Ureter (tissue), 1 donor: ENCODE results near the gene SGPP1. TPM values are rescaled to one million over a fixed set of nuclear protein-coding genes. Genes with fewer than 3 reads are reported as not detected.
"Not testable (repeated sequence)": the region's sequence is repeated elsewhere in the genome, so short reads cannot be mapped to it uniquely, and the experiment has no call there.

ENCODE experiments used
- DNase-seq: peaks from one replicate; pipeline ENCODE4 v3.0.0-alpha.2; 2020; ENCODE audit warnings: low spot score
- total RNA-seq: library from RNA; stranded (reverse); gene quantifications from one replicate; pipeline ENCODE4 v1.2.4, GENCODE V29; 2023
- donor health status: DM: yes; HTN: yes; CAD: no.

The SGPP1 gene
- total RNA-seq, 1 donor from 2014 or later: 14.5 TPM

DNA sequence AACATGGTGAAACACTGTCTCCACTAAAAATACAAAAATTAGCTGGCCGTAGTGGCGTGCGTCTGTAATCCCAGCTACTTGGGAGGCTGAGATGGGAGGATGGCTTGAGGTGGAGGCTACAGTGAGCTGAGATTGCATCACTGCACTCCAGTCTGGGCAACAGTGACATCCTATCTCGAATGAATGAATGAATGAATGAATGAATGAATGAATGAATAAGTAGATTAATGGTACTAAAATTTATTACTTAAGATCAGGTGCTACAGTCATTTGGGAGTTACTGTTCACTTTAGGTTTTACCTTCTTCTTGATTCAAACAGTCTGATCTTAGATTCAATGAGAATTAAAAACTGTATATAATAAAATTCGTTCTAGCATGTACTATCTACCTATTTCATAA, 54.6 kb downstream of the SGPP1 start:
- DNase-seq: no peak

GRCh38 chr14:63672417-63673180, 55.3 kb downstream of the SGPP1 start:
- no peak for DNase-seq

GRCh38 chr14:63671987-63672386, 55.9 kb downstream of the SGPP1 start:
- no peak for DNase-seq

DNA sequence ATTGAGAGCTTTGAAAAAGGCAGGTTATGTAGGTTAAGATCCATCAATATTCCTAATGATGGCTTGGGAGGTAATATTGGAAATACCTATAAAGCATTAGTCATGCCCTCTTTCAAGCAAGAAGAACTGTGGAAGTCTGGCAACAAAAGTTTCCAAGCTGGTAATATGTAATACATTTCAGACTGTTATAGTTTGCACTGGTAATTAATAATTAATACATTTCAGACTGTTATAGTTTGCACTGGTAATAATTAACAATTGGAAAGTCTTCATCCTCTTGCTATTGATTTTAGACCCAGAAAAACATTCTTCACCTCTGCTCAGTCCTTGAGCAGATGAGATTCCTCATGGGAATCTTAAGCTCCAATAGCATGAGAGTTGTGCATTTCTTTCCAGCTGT, 57.2 kb downstream of the SGPP1 start:
- no peak for DNase-seq

DNA sequence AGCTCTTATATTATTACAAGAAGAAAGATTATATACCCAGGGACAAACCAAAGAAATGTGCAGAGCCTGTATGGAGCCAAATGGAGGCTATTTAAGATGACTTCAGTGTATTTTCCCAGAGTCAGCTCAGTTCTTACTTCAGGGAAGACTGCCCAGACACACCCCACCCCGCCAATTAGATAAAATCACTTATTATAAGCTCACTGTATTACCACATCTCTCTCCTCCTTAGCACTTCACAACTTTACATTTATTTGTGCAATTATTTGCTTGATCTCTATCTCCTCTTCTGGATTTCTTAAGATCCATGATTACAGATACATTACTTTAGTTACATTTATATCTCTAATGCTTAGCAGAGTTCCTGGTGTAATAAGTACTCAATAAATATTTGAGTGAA, 61.5 kb downstream of the SGPP1 start:
- no peak for DNase-seq

DNA sequence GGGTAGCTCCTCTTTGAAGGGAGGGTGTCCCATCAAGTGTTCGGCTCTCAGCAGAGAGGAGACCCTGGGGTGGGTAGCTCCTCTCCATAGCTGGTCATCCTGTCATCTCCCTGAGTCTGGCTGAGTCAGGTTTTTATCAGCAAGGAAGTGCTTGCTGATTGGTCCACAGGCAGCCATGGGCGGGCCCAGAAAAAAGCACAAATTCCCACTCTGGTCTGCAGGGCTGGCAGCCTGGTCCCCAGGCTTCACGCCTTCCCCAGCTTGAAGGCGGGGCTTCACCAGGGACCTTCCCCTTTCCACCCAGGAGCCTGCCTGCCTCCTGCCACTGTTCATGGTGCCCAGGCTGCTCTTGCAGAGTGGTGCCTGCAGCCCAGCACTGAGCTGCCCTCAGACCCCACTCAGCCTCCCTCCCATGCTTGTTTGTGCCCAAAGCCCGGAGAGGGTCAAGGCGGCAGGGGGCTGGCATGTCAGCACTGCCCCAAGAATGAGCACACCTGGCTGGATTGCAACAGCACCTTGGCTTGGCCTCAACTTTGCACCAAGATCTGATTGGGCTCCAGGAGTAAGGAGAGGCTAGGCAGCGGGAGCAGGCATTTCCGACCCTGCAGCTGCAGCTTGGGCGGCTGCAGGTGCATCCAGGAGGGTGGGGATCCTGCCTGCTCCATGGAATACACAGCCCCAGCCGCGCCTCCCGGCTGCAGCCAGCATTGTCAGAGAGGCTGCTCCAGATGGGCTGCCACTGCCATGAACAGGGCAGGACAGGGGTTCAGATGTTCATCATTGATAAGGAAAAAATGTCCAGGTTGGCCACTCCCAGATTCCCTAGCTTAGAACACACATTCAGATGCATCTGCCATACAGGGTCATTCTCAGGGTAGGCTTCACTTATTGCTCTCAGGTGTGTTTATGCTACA, 64.2 kb downstream of the SGPP1 start:
- no peak for DNase-seq

- DNase-seq: no peak
Measured at GRCh38 chr14:63662776-63663175, 65.1 kb downstream of the SGPP1 start.

DNA sequence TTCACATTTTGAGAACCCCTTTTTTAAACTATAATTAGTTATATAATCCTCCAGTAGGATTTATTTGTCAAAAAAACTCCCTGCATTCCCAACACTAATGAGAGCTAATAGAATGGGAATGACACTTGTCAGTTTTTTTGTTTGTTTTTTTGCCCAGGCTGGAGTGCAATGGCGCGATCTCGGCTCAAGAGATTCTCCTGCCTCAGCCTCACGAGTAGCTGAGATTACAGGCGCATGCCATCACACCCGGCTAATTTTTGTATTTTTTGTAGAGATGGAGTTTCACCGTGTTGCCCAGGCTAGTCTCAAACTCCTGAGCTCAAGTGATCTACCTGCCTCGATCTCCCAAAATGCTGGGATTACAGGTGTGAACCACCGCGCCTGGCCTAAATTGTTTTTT, 66.0 kb downstream of the SGPP1 start:
- not testable (repeated sequence) for DNase-seq

DNA sequence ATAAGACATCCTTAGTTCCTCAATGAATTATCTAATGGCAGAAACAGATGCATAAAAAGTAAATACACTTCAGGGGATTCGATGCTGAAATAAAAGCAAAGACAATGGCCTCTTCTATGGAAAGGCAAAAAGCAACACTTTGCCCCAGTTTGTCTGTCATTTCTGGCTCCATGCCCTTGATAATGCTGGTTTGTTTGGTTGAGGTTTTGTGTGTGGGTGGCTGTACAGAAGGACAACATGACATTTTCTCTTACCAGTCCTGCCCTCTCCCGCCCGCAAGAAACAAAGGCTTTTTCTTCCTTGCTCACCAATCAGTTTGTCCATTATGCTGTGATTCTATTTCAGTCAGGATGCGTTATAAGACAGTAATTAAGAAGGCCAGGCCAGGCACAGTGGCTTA, 68.1 kb downstream of the SGPP1 start:
- DNase-seq: no peak

DNA sequence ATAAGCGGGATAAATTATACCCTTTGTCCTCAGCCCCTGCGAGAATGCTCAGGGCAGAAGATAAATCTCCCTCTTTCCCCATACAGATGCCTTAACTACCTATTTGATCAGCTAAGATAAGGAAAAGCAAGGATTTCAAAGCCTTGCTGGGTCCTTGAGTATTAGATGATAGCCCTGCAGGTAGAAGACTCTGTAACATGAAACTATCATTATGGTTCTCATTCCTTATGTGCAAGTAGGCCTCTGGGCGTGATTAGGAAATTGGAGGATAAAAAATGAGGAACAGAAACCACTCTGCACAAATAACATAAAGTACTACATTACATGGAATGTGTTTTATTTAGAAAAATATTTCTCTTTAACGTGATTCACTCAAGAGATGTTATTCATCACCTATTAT, 71.7 kb downstream of the SGPP1 start:
- no peak for DNase-seq

DNA sequence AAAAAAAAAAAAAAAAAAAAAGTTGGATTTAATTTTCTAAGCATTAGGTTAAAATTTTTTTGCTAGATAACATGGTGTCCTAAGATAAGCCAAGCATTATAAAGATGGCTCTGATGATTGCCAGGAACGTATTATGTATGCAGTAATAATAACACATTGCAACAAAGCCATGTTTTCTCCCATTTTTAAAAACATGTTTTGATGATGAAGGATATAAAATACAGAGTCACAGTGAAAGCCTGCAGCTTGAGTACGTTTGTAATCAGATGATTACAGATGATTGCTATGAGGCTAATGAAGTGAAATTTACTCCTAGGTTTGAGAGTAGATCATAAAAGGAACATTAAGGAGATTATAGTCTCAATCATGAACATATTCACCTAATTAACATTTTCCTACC, 72.9 kb downstream of the SGPP1 start:
- DNase-seq: no peak

DNA sequence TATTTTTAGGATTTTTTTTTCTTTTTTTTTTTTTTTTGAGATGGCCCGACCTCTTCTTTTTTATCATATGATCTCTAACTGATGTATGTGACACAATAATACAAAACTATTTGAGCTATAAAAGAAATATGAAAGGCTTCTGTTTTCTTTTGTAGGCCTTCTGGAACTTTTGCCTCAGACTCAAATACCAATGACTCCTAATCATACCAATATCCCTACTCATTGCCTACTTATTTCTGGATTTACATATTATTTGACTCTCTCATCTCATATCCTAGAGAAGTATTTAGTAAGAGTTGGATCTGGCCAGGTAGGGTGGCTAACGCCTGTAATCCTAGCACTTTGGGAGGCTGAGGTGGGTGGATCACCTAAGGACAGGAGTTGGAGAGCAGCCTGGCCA, 73.5 kb downstream of the SGPP1 start:
- DNase-seq: no peak

GRCh38 chr14:63652406-63652805, 75.5 kb downstream of the SGPP1 start:
- DNase-seq: no peak

- no peak for DNase-seq
Measured at GRCh38 chr14:63650256-63650952, 77.5 kb downstream of the SGPP1 start.

GRCh38 chr14:63647696-63648410, 80.0 kb downstream of the SGPP1 start:
- no peak for DNase-seq

- no peak for DNase-seq
Measured at GRCh38 chr14:63644741-63645140, 83.1 kb downstream of the SGPP1 start.

GRCh38 chr14:63642656-63643382, 85.0 kb downstream of the SGPP1 start:
- DNase-seq: no peak

- DNase-seq: peak; percentile 88
Measured at GRCh38 chr14:63642229-63642611, 85.6 kb downstream of the SGPP1 start.

DNA sequence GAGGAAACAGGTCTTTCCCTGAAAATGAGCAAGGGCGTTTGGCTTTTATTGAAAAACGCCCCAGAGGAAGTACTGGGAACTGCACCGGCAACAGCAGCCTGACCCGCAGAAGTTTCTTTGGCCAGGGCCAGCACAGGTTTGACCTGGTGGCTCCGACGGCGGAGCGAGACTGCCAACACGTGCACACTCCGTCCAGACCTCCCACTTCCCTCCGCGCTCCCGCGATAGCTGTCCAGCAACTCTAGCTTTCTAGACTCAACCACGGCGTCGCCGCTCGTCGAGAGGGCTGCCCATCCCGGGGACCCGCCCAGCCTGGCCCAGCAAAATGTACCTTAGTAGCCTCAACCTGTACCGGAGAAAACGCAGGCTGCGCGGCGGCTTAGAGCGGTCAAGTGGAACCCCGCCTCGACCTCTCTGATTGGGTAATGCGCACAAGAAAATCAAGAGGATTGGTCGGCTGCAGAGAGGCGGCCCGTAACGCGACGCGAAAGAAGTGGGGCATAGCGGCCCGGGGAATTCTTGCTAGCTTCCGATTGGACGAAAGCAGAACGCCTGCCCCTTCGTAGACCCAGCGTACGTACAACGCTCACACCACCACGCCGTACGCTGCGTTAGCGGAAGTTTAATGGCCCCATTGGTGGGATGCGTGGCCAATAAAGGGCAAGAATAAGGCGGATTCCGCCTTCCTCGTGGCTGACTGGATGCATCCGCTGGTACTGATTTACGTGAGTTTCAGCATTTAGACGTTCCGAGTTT, 86.2 kb downstream of the SGPP1 start, which contains the start of gene WDR89:
TSS of gene WDR89 (minus strand) at position 399 of the 756 bp plus-strand sequence. CDS start 41,929 bp downstream, outside the sequence.
- DNase-seq: peak; percentile 99

- DNase-seq: no peak
Measured at GRCh38 chr14:63638493-63638892, 89.4 kb downstream of the SGPP1 start.
